ENCODE measurements around the gene VPS39. TPM values are rescaled to one million over a fixed set of nuclear protein-coding genes. Genes with fewer than 3 reads are reported as not detected.

The VPS39 gene
- total RNA-seq, 1 donor from 2014 or later = 66.9 TPM

DNA sequence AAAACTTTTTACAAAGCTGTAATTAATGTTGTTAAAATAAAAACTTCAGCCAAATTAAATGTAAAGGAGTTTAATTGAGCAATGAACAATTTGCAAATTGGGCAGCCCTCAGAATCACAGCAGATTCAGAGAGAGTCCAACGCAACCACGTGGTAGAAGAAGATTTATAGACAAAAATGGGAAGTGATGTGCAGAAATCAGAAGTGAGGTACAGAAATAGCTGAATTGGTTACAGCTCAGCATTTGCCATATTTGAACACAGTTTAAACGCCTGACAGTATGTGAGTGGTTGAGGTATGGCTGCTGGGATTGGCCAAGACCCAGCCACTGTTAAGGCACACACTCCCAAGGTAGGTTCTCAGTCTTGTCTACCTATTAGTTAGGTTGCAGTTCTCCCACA is 99.3 kb downstream of the VPS39 start:
- Mint-ChIP-seq H3K9me3 (peaks cover 4% of the 10 kb centered on the region), H3K4me1 (peaks cover 4% of the 10 kb centered on the region), H3K27me3 (ENCODE audit: insufficient read depth, low read depth) (peaks cover 3% of the 10 kb centered on the region), H3K36me3 (no peaks in the 10 kb centered on the region), H3K27ac (no peak overlapping the region), H3K4me3 (no peak overlapping the region)
- TF ChIP-seq, protein P1, sequence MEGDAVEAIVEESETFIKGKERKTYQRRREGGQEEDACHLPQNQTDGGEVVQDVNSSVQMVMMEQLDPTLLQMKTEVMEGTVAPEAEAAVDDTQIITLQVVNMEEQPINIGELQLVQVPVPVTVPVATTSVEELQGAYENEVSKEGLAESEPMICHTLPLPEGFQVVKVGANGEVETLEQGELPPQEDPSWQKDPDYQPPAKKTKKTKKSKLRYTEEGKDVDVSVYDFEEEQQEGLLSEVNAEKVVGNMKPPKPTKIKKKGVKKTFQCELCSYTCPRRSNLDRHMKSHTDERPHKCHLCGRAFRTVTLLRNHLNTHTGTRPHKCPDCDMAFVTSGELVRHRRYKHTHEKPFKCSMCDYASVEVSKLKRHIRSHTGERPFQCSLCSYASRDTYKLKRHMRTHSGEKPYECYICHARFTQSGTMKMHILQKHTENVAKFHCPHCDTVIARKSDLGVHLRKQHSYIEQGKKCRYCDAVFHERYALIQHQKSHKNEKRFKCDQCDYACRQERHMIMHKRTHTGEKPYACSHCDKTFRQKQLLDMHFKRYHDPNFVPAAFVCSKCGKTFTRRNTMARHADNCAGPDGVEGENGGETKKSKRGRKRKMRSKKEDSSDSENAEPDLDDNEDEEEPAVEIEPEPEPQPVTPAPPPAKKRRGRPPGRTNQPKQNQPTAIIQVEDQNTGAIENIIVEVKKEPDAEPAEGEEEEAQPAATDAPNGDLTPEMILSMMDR (IDR thresholded peaks at IDR 0.05) = no peak
- TF ChIP-seq EZH2phosphoT487 (IDR thresholded peaks at IDR 0.05) = no peak
- TF ChIP-seq EZH2 (IDR thresholded peaks at IDR 0.05) = no peak
- Histone ChIP-seq H3K27me3 (no peaks in the 10 kb centered on the region), H3K9ac (no peak overlapping the region), H3K36me3 (no peaks in the 10 kb centered on the region), H3K9me3 (ENCODE audit: low read depth) (no peaks in the 10 kb centered on the region), H3K4me1 (no peaks in the 10 kb centered on the region), H2AFZ (replicated peaks) (no peak overlapping the region), H3K79me2 (ENCODE audit: low read depth) (no peaks in the 10 kb centered on the region), H3K4me3 (no peak overlapping the region), H3F3A (ENCODE audit: low read depth) (no peaks in the 10 kb centered on the region), H3K27ac (no peak overlapping the region), H3K4me2 (no peak overlapping the region), H4K20me1 (ENCODE audit: low read depth) (no peaks in the 10 kb centered on the region)
- DNase-seq (ENCODE audit: low spot score) = no peak

MicroRNAs encoded within 50 kb of the gene (microRNA counts, 767-probe panel; counts per million panel counts)
- 460 counts per million, percentile 90 among the panel's probes with 10 or more counts for microRNA hsa-miR-627

Small RNAs within 50 kb of the gene (microRNA-seq; reads per million reads assigned to microRNA genes)
- 7.3 reads per million, percentile 31 among the genes with 10 or more reads in this experiment for gene MIR627

Small RNAs within 50 kb of the gene (small RNA-seq; reads per million reads assigned to genes)
- gene MIR627 = 0.07 reads per million

Other genes starting within 250 kb of the VPS39 start
- 6.9 and 11.9 TPM in 2 replicates for gene EHD4, start 235.7 kb downstream of the VPS39 start, total RNA-seq (ENCODE audit: low replicate concordance)
- not detected in 2 replicates for gene PLA2G4E, start 187.3 kb downstream of the VPS39 start, total RNA-seq (ENCODE audit: low replicate concordance)
- gene PLA2G4D, start 113.7 kb downstream of the VPS39 start, total RNA-seq (ENCODE audit: low replicate concordance) = not detected in 2 replicates
- gene PLA2G4F, start 51.7 kb downstream of the VPS39 start, total RNA-seq (ENCODE audit: low replicate concordance) = not detected in 2 replicates
- 11.6 and 22.7 TPM in 2 replicates for gene GANC, start 64.9 kb upstream of the VPS39 start, total RNA-seq (ENCODE audit: low replicate concordance)
- gene TMEM87A, start 65.1 kb upstream of the VPS39 start, total RNA-seq (ENCODE audit: low replicate concordance) = 43.3 and 47.0 TPM in 2 replicates
- gene CAPN3, start 151.2 kb upstream of the VPS39 start, total RNA-seq (ENCODE audit: low replicate concordance) = 0.37 TPM in 1 of 2 replicates, not detected in the other